ENCODE measurements around the gene DBNDD1. TPM values are rescaled to one million over a fixed set of nuclear protein-coding genes. Genes with fewer than 3 reads are reported as not detected.

Gene DBNDD1
- total and polyA plus RNA-seq, 2 experiments from 2014 or later = 63.3 to 90.8 TPM

DNA sequence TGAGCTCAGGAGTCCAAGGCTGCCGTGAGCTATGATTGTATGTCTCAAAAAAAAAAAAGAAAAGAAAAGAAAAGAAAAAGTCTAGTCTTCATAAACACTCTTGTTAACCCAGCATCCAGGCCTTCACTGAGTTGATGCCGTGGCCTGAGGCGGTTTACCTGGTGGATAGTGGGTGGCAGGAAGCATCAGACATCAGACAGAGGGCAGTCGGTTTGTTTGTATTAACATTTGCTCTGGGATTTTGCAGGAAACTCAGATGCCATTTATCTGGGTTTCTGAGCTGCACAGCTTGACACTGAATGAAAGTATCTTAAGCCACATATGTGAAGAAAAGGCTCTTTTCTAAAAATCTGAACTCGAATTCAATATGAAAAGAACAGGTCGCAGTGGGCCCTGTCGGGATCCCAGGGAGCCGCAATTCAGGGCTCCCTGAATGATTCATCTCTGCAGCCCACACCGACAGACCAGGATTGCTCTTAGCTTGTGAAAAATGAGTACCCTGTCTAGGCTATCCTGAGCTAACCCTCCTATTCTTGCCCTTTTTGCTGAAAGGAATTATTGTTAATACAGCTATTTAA lies 1.1 kb upstream of the DBNDD1 start:
- peak overlapping the region; percentile 97 for H3K27ac Mint-ChIP-seq
- peaks cover 3% of the 10 kb centered on the region; the same call in 1 of the 3 replicates for H3K9me3 Mint-ChIP-seq
- H3K36me3 Mint-ChIP-seq (ENCODE audit: low read depth) = peaks cover 7% of the 10 kb centered on the region
- H4K20me1 ChIP-seq (replicated peaks; ENCODE audit: insufficient read depth) = peaks cover 12% of the 10 kb centered on the region
- peaks cover 37% of the 10 kb centered on the region for H3F3A ChIP-seq (replicated peaks; ENCODE audit: low read depth)
- no peaks in the 10 kb centered on the region for H3K9me2 ChIP-seq (ENCODE audit: insufficient read depth)
- no peaks in the 10 kb centered on the region for H3K27me3 ChIP-seq (ENCODE audit: insufficient read depth)
- H3K4me1 ChIP-seq (ENCODE audit: insufficient read depth) = peaks cover 31% of the 10 kb centered on the region
- peak overlapping the region; percentile 83 for H3K4me2 ChIP-seq
- ATAC-seq = peak; percentile 11
- H3K4me1 Mint-ChIP-seq = peaks cover 26% of the 10 kb centered on the region
- H3K79me2 ChIP-seq (replicated peaks; ENCODE audit: insufficient read depth) = peaks cover 25% of the 10 kb centered on the region
- H2AFZ ChIP-seq = peak overlapping the region; percentile 94
- no peak for DNase-seq (ENCODE audit: low spot score)
- peak overlapping the region; percentile 60 for H3K4me3 ChIP-seq
- H3K36me3 ChIP-seq (ENCODE audit: insufficient read depth) = no peaks in the 10 kb centered on the region
- H3K27me3 Mint-ChIP-seq (ENCODE audit: insufficient read depth, low read depth, poor library complexity) = peaks cover 16% of the 10 kb centered on the region
- TF ChIP-seq NANOG (IDR thresholded peaks at IDR 0.05; ENCODE audit: borderline replicate concordance) = no peak
- TF ChIP-seq EZH2phosphoT487 (IDR thresholded peaks at IDR 0.05; ENCODE audit: unreplicated experiment) = no peak
- TF ChIP-seq, protein P1, sequence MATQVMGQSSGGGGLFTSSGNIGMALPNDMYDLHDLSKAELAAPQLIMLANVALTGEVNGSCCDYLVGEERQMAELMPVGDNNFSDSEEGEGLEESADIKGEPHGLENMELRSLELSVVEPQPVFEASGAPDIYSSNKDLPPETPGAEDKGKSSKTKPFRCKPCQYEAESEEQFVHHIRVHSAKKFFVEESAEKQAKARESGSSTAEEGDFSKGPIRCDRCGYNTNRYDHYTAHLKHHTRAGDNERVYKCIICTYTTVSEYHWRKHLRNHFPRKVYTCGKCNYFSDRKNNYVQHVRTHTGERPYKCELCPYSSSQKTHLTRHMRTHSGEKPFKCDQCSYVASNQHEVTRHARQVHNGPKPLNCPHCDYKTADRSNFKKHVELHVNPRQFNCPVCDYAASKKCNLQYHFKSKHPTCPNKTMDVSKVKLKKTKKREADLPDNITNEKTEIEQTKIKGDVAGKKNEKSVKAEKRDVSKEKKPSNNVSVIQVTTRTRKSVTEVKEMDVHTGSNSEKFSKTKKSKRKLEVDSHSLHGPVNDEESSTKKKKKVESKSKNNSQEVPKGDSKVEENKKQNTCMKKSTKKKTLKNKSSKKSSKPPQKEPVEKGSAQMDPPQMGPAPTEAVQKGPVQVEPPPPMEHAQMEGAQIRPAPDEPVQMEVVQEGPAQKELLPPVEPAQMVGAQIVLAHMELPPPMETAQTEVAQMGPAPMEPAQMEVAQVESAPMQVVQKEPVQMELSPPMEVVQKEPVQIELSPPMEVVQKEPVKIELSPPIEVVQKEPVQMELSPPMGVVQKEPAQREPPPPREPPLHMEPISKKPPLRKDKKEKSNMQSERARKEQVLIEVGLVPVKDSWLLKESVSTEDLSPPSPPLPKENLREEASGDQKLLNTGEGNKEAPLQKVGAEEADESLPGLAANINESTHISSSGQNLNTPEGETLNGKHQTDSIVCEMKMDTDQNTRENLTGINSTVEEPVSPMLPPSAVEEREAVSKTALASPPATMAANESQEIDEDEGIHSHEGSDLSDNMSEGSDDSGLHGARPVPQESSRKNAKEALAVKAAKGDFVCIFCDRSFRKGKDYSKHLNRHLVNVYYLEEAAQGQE (IDR thresholded peaks at IDR 0.05; ENCODE audit: unreplicated experiment) = no peak
- no peak for TF ChIP-seq STAT1 (IDR thresholded peaks at IDR 0.05; ENCODE audit: unreplicated experiment)
- no peak for TF ChIP-seq POLR2AphosphoS5 (IDR thresholded peaks at IDR 0.05; ENCODE audit: low read depth)
- TF ChIP-seq, protein P2, sequence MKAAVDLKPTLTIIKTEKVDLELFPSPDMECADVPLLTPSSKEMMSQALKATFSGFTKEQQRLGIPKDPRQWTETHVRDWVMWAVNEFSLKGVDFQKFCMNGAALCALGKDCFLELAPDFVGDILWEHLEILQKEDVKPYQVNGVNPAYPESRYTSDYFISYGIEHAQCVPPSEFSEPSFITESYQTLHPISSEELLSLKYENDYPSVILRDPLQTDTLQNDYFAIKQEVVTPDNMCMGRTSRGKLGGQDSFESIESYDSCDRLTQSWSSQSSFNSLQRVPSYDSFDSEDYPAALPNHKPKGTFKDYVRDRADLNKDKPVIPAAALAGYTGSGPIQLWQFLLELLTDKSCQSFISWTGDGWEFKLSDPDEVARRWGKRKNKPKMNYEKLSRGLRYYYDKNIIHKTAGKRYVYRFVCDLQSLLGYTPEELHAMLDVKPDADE (IDR thresholded peaks at IDR 0.05) = no peak
- TF ChIP-seq ZNF114 (CRISPR knock-in tag; IDR thresholded peaks at IDR 0.05) = no peak
- no peak for TF ChIP-seq EZH2 (IDR thresholded peaks at IDR 0.05; ENCODE audit: low read depth, unreplicated experiment)
- no peak for TF ChIP-seq CREB1 (CRISPR knock-in tag; IDR thresholded peaks at IDR 0.05; ENCODE audit: low read depth)
- TF ChIP-seq, protein P3, sequence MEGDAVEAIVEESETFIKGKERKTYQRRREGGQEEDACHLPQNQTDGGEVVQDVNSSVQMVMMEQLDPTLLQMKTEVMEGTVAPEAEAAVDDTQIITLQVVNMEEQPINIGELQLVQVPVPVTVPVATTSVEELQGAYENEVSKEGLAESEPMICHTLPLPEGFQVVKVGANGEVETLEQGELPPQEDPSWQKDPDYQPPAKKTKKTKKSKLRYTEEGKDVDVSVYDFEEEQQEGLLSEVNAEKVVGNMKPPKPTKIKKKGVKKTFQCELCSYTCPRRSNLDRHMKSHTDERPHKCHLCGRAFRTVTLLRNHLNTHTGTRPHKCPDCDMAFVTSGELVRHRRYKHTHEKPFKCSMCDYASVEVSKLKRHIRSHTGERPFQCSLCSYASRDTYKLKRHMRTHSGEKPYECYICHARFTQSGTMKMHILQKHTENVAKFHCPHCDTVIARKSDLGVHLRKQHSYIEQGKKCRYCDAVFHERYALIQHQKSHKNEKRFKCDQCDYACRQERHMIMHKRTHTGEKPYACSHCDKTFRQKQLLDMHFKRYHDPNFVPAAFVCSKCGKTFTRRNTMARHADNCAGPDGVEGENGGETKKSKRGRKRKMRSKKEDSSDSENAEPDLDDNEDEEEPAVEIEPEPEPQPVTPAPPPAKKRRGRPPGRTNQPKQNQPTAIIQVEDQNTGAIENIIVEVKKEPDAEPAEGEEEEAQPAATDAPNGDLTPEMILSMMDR (conservative IDR thresholded peaks at IDR 0.05; ENCODE audit: low read depth in 2 of 2) = no peak
- TF ChIP-seq JUNB (IDR thresholded peaks at IDR 0.05; ENCODE audit: unreplicated experiment) = no peak
- TF ChIP-seq, protein P4, sequence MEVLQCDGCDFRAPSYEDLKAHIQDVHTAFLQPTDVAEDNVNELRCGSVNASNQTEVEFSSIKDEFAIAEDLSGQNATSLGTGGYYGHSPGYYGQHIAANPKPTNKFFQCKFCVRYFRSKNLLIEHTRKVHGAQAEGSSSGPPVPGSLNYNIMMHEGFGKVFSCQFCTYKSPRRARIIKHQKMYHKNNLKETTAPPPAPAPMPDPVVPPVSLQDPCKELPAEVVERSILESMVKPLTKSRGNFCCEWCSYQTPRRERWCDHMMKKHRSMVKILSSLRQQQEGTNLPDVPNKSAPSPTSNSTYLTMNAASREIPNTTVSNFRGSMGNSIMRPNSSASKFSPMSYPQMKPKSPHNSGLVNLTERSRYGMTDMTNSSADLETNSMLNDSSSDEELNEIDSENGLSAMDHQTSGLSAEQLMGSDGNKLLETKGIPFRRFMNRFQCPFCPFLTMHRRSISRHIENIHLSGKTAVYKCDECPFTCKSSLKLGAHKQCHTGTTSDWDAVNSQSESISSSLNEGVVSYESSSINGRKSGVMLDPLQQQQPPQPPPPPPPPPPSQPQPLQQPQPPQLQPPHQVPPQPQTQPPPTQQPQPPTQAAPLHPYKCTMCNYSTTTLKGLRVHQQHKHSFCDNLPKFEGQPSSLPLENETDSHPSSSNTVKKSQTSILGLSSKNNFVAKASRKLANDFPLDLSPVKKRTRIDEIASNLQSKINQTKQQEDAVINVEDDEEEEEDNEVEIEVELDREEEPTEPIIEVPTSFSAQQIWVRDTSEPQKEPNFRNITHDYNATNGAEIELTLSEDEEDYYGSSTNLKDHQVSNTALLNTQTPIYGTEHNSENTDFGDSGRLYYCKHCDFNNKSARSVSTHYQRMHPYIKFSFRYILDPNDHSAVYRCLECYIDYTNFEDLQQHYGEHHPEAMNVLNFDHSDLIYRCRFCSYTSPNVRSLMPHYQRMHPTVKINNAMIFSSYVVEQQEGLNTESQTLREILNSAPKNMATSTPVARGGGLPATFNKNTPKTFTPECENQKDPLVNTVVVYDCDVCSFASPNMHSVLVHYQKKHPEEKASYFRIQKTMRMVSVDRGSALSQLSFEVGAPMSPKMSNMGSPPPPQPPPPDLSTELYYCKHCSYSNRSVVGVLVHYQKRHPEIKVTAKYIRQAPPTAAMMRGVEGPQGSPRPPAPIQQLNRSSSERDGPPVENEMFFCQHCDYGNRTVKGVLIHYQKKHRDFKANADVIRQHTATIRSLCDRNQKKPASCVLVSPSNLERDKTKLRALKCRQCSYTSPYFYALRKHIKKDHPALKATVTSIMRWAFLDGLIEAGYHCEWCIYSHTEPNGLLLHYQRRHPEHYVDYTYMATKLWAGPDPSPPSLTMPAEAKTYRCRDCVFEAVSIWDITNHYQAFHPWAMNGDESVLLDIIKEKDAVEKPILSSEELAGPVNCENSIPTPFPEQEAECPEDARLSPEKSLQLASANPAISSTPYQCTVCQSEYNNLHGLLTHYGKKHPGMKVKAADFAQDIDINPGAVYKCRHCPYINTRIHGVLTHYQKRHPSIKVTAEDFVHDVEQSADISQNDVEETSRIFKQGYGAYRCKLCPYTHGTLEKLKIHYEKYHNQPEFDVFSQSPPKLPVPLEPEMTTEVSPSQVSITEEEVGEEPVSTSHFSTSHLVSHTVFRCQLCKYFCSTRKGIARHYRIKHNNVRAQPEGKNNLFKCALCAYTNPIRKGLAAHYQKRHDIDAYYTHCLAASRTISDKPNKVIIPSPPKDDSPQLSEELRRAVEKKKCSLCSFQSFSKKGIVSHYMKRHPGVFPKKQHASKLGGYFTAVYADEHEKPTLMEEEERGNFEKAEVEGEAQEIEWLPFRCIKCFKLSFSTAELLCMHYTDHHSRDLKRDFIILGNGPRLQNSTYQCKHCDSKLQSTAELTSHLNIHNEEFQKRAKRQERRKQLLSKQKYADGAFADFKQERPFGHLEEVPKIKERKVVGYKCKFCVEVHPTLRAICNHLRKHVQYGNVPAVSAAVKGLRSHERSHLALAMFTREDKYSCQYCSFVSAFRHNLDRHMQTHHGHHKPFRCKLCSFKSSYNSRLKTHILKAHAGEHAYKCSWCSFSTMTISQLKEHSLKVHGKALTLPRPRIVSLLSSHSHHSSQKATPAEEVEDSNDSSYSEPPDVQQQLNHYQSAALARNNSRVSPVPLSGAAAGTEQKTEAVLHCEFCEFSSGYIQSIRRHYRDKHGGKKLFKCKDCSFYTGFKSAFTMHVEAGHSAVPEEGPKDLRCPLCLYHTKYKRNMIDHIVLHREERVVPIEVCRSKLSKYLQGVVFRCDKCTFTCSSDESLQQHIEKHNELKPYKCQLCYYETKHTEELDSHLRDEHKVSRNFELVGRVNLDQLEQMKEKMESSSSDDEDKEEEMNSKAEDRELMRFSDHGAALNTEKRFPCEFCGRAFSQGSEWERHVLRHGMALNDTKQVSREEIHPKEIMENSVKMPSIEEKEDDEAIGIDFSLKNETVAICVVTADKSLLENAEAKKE (CRISPR knock-in tag; IDR thresholded peaks at IDR 0.05) = no peak
- no peak for TF ChIP-seq ZNF331 (CRISPR knock-in tag; IDR thresholded peaks at IDR 0.05; ENCODE audit: low read depth)
- peak overlapping the region; percentile 93 for H3K27ac ChIP-seq (ENCODE audit: low read depth)
- peak overlapping the region; percentile 79 for H3K4me3 Mint-ChIP-seq
